HCT116 (cell line): Measurements from ENCODE around the gene NR4A1. TPM values are rescaled to one million over a fixed set of nuclear protein-coding genes. Genes with fewer than 3 reads are reported as not detected.
A peak's percentile ranks its signal among the peaks of the same experiment; 100 is the strongest.

Experiments used
- ATAC-seq: fragments of 200-7000 bp; cut with Tn5 transposase; 2 replicates; pipeline ENCODE4 v1.9.1; 2020; ENCODE audit warnings: mild to moderate bottlenecking, moderate library complexity
- BruUV-seq: library from RNA; stranded (reverse); fragments of 400-500 nt; replicated peaks from 2 replicates; lab custom pipeline; 2021; lab: Mats Ljungman, UMichigan
- CTCF ChIA-PET: fragments of 300-600 bp; sonication (Branson Sonifier 250); formaldehyde crosslinking; loops from one replicate; lab custom pipeline; 2021; ENCODE audit warnings: antibody characterized with exemption; lab: Charles Lee
- POLR2A ChIA-PET: fragments of 300-600, 350-600 bp; sonication (Branson Sonifier 250); formaldehyde crosslinking; loops from one replicate; lab custom pipeline; 2021; ENCODE audit warnings: antibody characterized with exemption; lab: Charles Lee
- RAD21 ChIA-PET, 2 experiments: fragments of 300-600 bp; sonication (Branson Sonifier 250); formaldehyde crosslinking; loops; one replicate each; lab custom pipeline; 2023; ENCODE audit warnings: low total read pairs in 2 of 2; ENCODE audit not compliant: uncharacterized antibody in 2 of 2, unreplicated experiment in 2 of 2, low non-redundant PET in 1 of 2; lab: Charles Lee
- DNase-seq: peaks from one replicate; pipeline ENCODE4 v3.0.0-alpha.2; 2010; ENCODE audit warnings: low read depth, low spot score
- H2AFZ ChIP-seq: fragments of 200-600 bp; shearing (Covaris generic), sonication (generic); 2 replicates; pipeline ENCODE4 v1.6.1; 2017; ENCODE audit warnings: low read depth, mixed run types, mixed read lengths, antibody characterized with exemption, low read length; ENCODE audit not compliant: poor library complexity, severe bottlenecking
- H3K27ac ChIP-seq: 2 replicates; pipeline ENCODE4 v1.5.1; 2012; ENCODE audit warnings: low read depth, low read length
- H3K27me3 ChIP-seq: fragments of 200-600 bp; sonication (generic); 2 replicates; pipeline ENCODE4 v1.6.1; 2016; ENCODE audit warnings: mixed run types, low read length, mixed read lengths; ENCODE audit not compliant: insufficient read depth
- H3K36me3 ChIP-seq, 2 experiments: fragments of 200-500 bp in 1 of 2; fragments of 200-600 bp in 1 of 2; sonication (Bioruptor generic) in 1 of 2; sonication (generic) in 1 of 2; 2 replicates each; pipeline versions ENCODE4 v1.5.1 to v1.6.1; 2014 to 2016; ENCODE audit warnings: low read length in 2 of 2, inconsistent platforms in 1 of 2, mixed read lengths in 1 of 2, mixed run types in 1 of 2; ENCODE audit not compliant: insufficient read depth in 2 of 2, control insufficient read depth in 1 of 2
- H3K4me1 ChIP-seq, 2 experiments: fragments of 200-600 bp in 1 of 2; sonication (generic) in 1 of 2; 2 replicates each; pipeline versions ENCODE4 v1.5.1 to v1.6.1; 2012 to 2017; ENCODE audit warnings: low read length in 2 of 2, inconsistent platforms in 1 of 2, mild to moderate bottlenecking in 1 of 2, mixed read lengths in 1 of 2, mixed run types in 1 of 2, moderate library complexity in 1 of 2; ENCODE audit not compliant: insufficient read depth in 2 of 2, control insufficient read depth in 1 of 2
- H3K4me2 ChIP-seq: fragments of 200-600 bp; sonication (generic); 2 replicates; pipeline ENCODE4 v1.6.1; 2017; ENCODE audit warnings: mixed run types, low read length, mixed read lengths
- H3K4me3 ChIP-seq, 2 experiments: fragments of 200-600 bp in 1 of 2; sonication (generic) in 1 of 2; replicated peaks in 1 of 2; 2 replicates each; pipeline ENCODE4 v1.5.1; 2011 to 2016; ENCODE audit warnings: low read length in 2 of 2, control low read depth in 1 of 2, low read depth in 1 of 2, mild to moderate bottlenecking in 1 of 2, mixed read lengths in 1 of 2, mixed run types in 1 of 2
- H3K79me2 ChIP-seq: fragments of 200-600 bp; sonication (generic); 2 replicates; pipeline ENCODE4 v1.6.1; 2017; ENCODE audit warnings: mild to moderate bottlenecking, mixed run types, low read length, moderate library complexity, mixed read lengths; ENCODE audit not compliant: insufficient read depth
- H3K9ac ChIP-seq: fragments of 200-600 bp; sonication (generic); 2 replicates; pipeline ENCODE4 v1.6.1; 2016; ENCODE audit warnings: low read length, mixed read lengths
- H3K9me2 ChIP-seq: fragments of 200-600 bp; sonication (generic), shearing (Covaris generic); 2 replicates; pipeline ENCODE4 v1.6.1; 2017; ENCODE audit warnings: mixed run types, mild to moderate bottlenecking, moderate library complexity; ENCODE audit not compliant: insufficient read depth
- H3K9me3 ChIP-seq, 2 experiments: fragments of 200-500 bp in 1 of 2; fragments of 200-600 bp in 1 of 2; sonication (Bioruptor generic) in 1 of 2; sonication (generic) in 1 of 2; 2 replicates each; pipeline ENCODE4 v1.6.1; 2014 to 2017; ENCODE audit warnings: low read length in 2 of 2, mixed read lengths in 2 of 2, inconsistent platforms in 1 of 2, low read depth in 1 of 2, mild to moderate bottlenecking in 1 of 2, mixed run types in 1 of 2, moderate library complexity in 1 of 2; ENCODE audit not compliant: control insufficient read depth in 1 of 2, insufficient read depth in 1 of 2
- H4K20me1 ChIP-seq: fragments of 200-600 bp; sonication (generic), shearing (Covaris generic); 2 replicates; pipeline ENCODE4 v1.6.1; 2017; ENCODE audit warnings: mixed run types, mild to moderate bottlenecking, moderate library complexity; ENCODE audit not compliant: insufficient read depth
- CBX3 ChIP-seq: IDR thresholded peaks from 2 replicates; pipeline ENCODE4 v1.6.1; 2012; ENCODE audit warnings: low read depth
- ELF1 ChIP-seq: IDR thresholded peaks from 2 replicates; pipeline ENCODE4 v1.6.1; 2012; ENCODE audit warnings: low read depth, borderline replicate concordance
- EZH2phosphoT487 ChIP-seq: fragments of 200-600 bp; IDR thresholded peaks from 2 replicates; pipeline ENCODE4 v1.6.1; 2018; ENCODE audit warnings: antibody characterized with exemption, borderline replicate concordance
- JUND ChIP-seq: IDR thresholded peaks from 2 replicates; pipeline ENCODE4 v1.6.1; 2012
- POLR2A ChIP-seq: IDR thresholded peaks from 2 replicates; pipeline ENCODE4 v1.7.0; 2011; ENCODE audit warnings: borderline replicate concordance; ENCODE audit not compliant: insufficient read depth, insufficient read length; ENCODE audit errors: extremely low read depth
- POLR2AphosphoS5 ChIP-seq: IDR thresholded peaks from 2 replicates; pipeline ENCODE4 v1.6.1; 2011; ENCODE audit warnings: mild to moderate bottlenecking, low read depth, low read length, moderate library complexity
- RAD21 ChIP-seq: IDR thresholded peaks from 2 replicates; pipeline ENCODE4 v1.6.1; 2012; ENCODE audit warnings: low read depth, mild to moderate bottlenecking
- REST ChIP-seq: IDR thresholded peaks from 2 replicates; pipeline ENCODE4 v1.6.1; 2012; ENCODE audit warnings: low read depth
- SIN3A ChIP-seq: IDR thresholded peaks from 2 replicates; pipeline ENCODE4 v1.6.1; 2012; ENCODE audit warnings: low read depth
- TCF7L2 ChIP-seq: IDR thresholded peaks from 2 replicates; pipeline ENCODE4 v1.7.0; 2011; ENCODE audit warnings: borderline replicate concordance, inconsistent platforms; ENCODE audit not compliant: insufficient read depth, insufficient read length; ENCODE audit errors: extremely low read depth
- ZFX ChIP-seq: fragments of 450-650 bp; IDR thresholded peaks from 2 replicates; pipeline ENCODE4 v1.6.1; 2017
- ZNF274 ChIP-seq: fragments of 200-500 bp; sonication (Bioruptor generic); IDR thresholded peaks from 2 replicates; pipeline ENCODE4 v1.6.1; 2014; ENCODE audit warnings: mild to moderate bottlenecking, low read depth, low read length, inconsistent platforms
- intact Hi-C: fragments of 100-400 bp; cut with micrococcal nuclease; formaldehyde crosslinking; loops from 2 replicates; pipeline ENCODE4 v1.10.0; 2022
- total RNA-seq: library from RNA; stranded (reverse); gene quantifications from one replicate; pipeline ENCODE4 v1.2.1, GENCODE V29; 2021; ENCODE audit not compliant: unreplicated experiment
- TF ChIP-seq, protein P1 (sequence below), 3 experiments: fragments of 200-600 bp in 1 of 3; sonication (generic) in 1 of 3; IDR thresholded peaks in 2 of 3; conservative IDR thresholded peaks in 1 of 3; 2 replicates each; pipeline ENCODE4 v1.5.1; 2012 to 2017; ENCODE audit warnings: low read depth in 2 of 3, low read length in 2 of 3, antibody characterized with exemption in 1 of 3, borderline replicate concordance in 1 of 3, control low read depth in 1 of 3, mild to moderate bottlenecking in 1 of 3, mixed read lengths in 1 of 3, mixed run types in 1 of 3, moderate library complexity in 1 of 3; ENCODE audit not compliant: insufficient read depth in 1 of 3

NR4A1 gene
- total RNA-seq, 1 experiment from 2014 or later = 35.3 TPM

DNA sequence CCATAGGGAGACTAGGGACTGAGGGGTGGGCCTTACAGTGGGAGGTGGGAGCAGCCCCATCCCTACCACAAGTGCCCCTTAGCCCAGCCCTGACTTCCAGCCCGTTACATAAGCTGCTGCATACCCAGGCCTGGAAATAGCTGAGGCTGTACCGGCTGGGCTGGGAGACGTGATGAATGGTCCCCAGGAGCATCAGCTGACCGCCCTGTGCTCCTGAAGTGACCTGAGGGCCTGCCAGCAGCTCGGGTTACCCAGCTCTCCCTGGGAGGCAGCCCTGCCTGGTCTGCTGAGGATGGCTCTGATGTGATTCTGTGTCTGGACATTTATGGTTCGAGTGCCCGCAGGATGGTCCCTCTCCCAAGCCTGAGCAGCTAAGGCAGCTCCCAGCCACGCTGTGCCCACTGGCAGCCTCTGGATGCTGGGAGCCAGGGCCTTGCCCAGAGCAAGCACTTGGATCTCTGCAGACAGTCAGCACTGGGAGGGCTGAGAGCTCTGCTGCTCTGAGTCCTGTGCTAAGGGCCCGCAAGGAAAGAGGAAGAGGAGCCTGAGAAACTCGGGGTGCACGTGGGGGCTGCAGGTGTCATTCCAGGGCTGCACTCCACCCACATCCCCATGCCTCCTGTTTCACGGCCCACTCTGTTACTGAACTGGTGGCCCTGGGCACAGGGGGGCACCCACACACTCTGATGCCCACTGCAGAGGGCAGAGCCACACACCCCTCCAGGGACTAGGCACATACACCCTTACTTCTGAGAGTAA lies 24.0 kb upstream of the NR4A1 start (continued):
- TF ChIP-seq, protein P1, sequence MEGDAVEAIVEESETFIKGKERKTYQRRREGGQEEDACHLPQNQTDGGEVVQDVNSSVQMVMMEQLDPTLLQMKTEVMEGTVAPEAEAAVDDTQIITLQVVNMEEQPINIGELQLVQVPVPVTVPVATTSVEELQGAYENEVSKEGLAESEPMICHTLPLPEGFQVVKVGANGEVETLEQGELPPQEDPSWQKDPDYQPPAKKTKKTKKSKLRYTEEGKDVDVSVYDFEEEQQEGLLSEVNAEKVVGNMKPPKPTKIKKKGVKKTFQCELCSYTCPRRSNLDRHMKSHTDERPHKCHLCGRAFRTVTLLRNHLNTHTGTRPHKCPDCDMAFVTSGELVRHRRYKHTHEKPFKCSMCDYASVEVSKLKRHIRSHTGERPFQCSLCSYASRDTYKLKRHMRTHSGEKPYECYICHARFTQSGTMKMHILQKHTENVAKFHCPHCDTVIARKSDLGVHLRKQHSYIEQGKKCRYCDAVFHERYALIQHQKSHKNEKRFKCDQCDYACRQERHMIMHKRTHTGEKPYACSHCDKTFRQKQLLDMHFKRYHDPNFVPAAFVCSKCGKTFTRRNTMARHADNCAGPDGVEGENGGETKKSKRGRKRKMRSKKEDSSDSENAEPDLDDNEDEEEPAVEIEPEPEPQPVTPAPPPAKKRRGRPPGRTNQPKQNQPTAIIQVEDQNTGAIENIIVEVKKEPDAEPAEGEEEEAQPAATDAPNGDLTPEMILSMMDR (IDR thresholded peaks at IDR 0.05 in 2 of 3, conservative IDR thresholded peaks at IDR 0.05 in 1 of 3; ENCODE audit: borderline replicate concordance in 1 of 3, insufficient read depth in 1 of 3, low read depth in 2 of 3, low read length in 2 of 3) = no peak
- TF ChIP-seq ZFX (no peak), EZH2phosphoT487 (no peak)
- TF ChIP-seq, all 23 proteins: peak for 0

DNA sequence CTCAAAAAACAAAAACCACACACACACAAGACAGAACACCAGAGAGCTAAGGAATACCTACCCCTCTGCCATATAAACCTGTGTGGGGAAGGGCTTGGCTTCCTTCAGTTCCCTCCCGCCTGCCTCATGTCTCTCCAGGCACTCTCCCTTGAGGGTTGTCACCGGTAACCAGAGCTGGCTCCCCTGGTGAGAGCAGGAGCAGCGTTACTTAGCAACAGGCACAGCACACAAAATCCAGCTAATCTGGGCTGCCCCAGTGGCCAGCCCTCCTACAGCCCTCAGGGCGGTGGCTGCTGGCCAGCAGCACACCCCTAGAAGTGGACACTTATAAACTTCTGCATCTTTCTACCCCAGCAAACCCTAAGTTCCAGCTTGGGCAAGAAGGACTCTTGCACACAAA lies 21.6 kb upstream of the NR4A1 start:
- POLR2A ChIA-PET = interaction anchor here (1.2 to 5.1 kb wide), 2 partner anchors 22 to 39 kb away, joined by 3 to 40 read pairs; partner anchors contain the start of gene NR4A1

More for the DNA sequence above, 21.6 kb upstream of the NR4A1 start:
- RAD21 ChIA-PET = no interaction called here
- H3K27me3 ChIP-seq = no peaks in the 10 kb centered on the region
- no peak for TF ChIP-seq CBX3
- TF ChIP-seq SIN3A = no peak
- no peak for TF ChIP-seq POLR2A
- no peak for TF ChIP-seq ELF1
- TF ChIP-seq TCF7L2 = no peak
- TF ChIP-seq RAD21 = no peak
- TF ChIP-seq EZH2phosphoT487 = no peak
- TF ChIP-seq POLR2AphosphoS5 = no peak
- TF ChIP-seq ZNF274 = no peak
- TF ChIP-seq JUND = no peak
- no peak for TF ChIP-seq REST
- H4K20me1 ChIP-seq = no peaks in the 10 kb centered on the region
- H3K36me3 ChIP-seq = no peaks in the 10 kb centered on the region
- ATAC-seq = no peak
- intact Hi-C loops = no loop called here
- H3K9me2 ChIP-seq = no peaks in the 10 kb centered on the region
- no peak overlapping the region for H3K9ac ChIP-seq
- no peak overlapping the region for H3K27ac ChIP-seq
- DNase-seq = no peak
- peaks cover 33 to 52% of the 10 kb centered on the region in 2 experiments for H3K4me1 ChIP-seq
- no TSS peak for BruUV-seq
- H2AFZ ChIP-seq = no peak overlapping the region
- peak overlapping the region; percentile 19 for H3K4me2 ChIP-seq
- no peak overlapping the region for H3K4me3 ChIP-seq
- H3K9me3 ChIP-seq = no peaks in the 10 kb centered on the region
- CTCF ChIA-PET = interaction anchor here (1.0 to 8.6 kb wide), 4 partner anchors 26 to 92 kb away, joined by 4 to 174 read pairs (median 5); no protein-coding TSS in a partner anchor
- H3K79me2 ChIP-seq = no peaks in the 10 kb centered on the region
